Heart left ventricle (tissue), 16 donors: ENCODE measurements around the gene CT45A9. TPM values are rescaled to one million over a fixed set of nuclear protein-coding genes. Genes with fewer than 3 reads are reported as not detected.
A peak's percentile ranks its signal among the peaks of the same experiment; 100 is the strongest.
"Not testable (repeated sequence)": the region's sequence is repeated elsewhere in the genome, so short reads cannot be mapped to it uniquely, and the experiment has no call there.

Experiments used
- ATAC-seq, 4 donors: fragments of 200-7000 bp; cut with Tn5 transposase; one replicate each; pipeline ENCODE4 v1.9.1; 2020 to 2022; ENCODE audit warnings: moderate library complexity in 4 of 4, mild to moderate bottlenecking in 3 of 4, moderate number of reproducible peaks in 1 of 4
- DNase-seq, 5 donors: peaks; one replicate each; pipeline ENCODE4 v3.0.0-alpha.2; 2020
- H3K27ac ChIP-seq, 12 donors: fragments of 200-600 bp; sonication (generic) in 4 of 12; one replicate each; pipeline versions ENCODE4 v1.5.0 to v1.8.0; 2016 to 2022; ENCODE audit warnings: mild to moderate bottlenecking in 2 of 12
- H3K27me3 ChIP-seq, 9 donors: fragments of 200-600 bp; sonication (generic) in 2 of 9; one replicate each; pipeline versions ENCODE4 v1.5.1 to v1.8.0; 2016 to 2022; ENCODE audit warnings: mild to moderate bottlenecking in 3 of 9
- H3K36me3 ChIP-seq, 9 donors: fragments of 200-600 bp; sonication (generic) in 2 of 9; one replicate each; pipeline versions ENCODE4 v1.5.0 to v1.8.0; 2018 to 2022; ENCODE audit warnings: mild to moderate bottlenecking in 2 of 9
- H3K4me1 ChIP-seq, 12 donors: fragments of 200-600 bp; sonication (generic) in 4 of 12; one replicate each; pipeline versions ENCODE4 v1.5.0 to v1.8.0; 2016 to 2022; ENCODE audit warnings: mild to moderate bottlenecking in 3 of 12
- H3K4me3 ChIP-seq, 12 donors: fragments of 200-600 bp; sonication (generic) in 4 of 12; one replicate each; pipeline versions ENCODE4 v1.5.0 to v1.8.0; 2017 to 2022; ENCODE audit warnings: mild to moderate bottlenecking in 9 of 12, moderate library complexity in 4 of 12
- H3K9me3 ChIP-seq, 12 donors: fragments of 200-600 bp; sonication (generic) in 4 of 12; one replicate each; pipeline versions ENCODE4 v1.5.0 to v1.8.0; 2016 to 2022; ENCODE audit warnings: mild to moderate bottlenecking in 1 of 12
- POLR2A ChIP-seq, 2 donors: fragments of 450-650 bp; IDR thresholded peaks; one replicate each; pipeline ENCODE4 v1.6.1; 2017; ENCODE audit warnings: antibody characterized with exemption in 2 of 2, mild to moderate bottlenecking in 2 of 2, moderate library complexity in 2 of 2
- WGBS, 4 donors: extraction: QIAGEN DNeasy Blood & Tissue Kit in 2 of 4; methylation state at CpG; one replicate each; pipeline versions ENCODE4 v1.1.5 to v1.1.7; 2013 to 2018; 5-methylcytosine and 5-hydroxymethylcytosine counted together
- intact Hi-C, 10 donors: fragments of 100-400 bp; cut with DNase I; formaldehyde crosslinking; loops; one replicate each; pipeline versions ENCODE4 v1.11.1 to v1.14.2; 2022
- polyA plus RNA-seq, 2 donors: library from polyadenylated mRNA; stranded (reverse); fragments of 200-250 nt; gene quantifications; one replicate each; pipeline ENCODE4 v1.2.3, GENCODE V29; 2013
- total RNA-seq, 9 donors: library from RNA; depleted of rRNA in 2 of 9; stranded (reverse); fragments of >200 nt in 2 of 9; fragmentation: NEBNext Ultra II Directional in 3 of 9; extraction: Animal tissue kit (Norgen Biotek cat#: 25700) in 3 of 9; gene quantifications; one replicate each; pipeline versions ENCODE4 v1.1.0 to v1.2.4, GENCODE V29; 2016 to 2023
- TF ChIP-seq, protein P1 (sequence below), 12 donors: fragments of 200-600 bp; sonication (generic) in 4 of 12; IDR thresholded peaks; one replicate each; pipeline versions ENCODE4 v1.5.0 to v1.8.0; 2018 to 2022; ENCODE audit warnings: antibody characterized with exemption in 12 of 12, mild to moderate bottlenecking in 5 of 12
- donor health status: ischemic (EF 13 %, LVEDD 7.1; RV severe dilation, severe dysfunction).
- donor health status: healthy with polysubstance abuse.
- donor health status: DM: no; HTN: yes; CAD: no.
- donor health status: DM: no; HTN: no; CAD: no.
- donor health status: ischemic (EF 25% LVEDD 6.9; RV normal size, moderate dysfunction).
- donor health status: ischemic (EF 25% LVEDD 5.7; RV mildly dilated, moderate dysfunction).
- donor health status: healthy.
- donor health status: DM: yes; HTN: yes; CAD: no.
- donor health status: ischemic (EF 35%, LVEDD 5.7; RV mildly dilated, moderate dysfunction).
- donor health status: nonischemic (EF 11% LVEDD 7.7; RV severe dilation, severe dysfunction).
- donor health status: DM: yes; HTN: yes; CAD: no.
- donor health status: PGD.
- donor health status: ischemic (EF 29% LVEDD 5.4; RV normal size, mild dysfunction).
- donor health status: nonischemic (EF 23%, LVEDD 6.1; RV moderate dilation, normal function).

Gene CT45A9
- total and polyA plus RNA-seq, 11 donors, result not detected

DNA sequence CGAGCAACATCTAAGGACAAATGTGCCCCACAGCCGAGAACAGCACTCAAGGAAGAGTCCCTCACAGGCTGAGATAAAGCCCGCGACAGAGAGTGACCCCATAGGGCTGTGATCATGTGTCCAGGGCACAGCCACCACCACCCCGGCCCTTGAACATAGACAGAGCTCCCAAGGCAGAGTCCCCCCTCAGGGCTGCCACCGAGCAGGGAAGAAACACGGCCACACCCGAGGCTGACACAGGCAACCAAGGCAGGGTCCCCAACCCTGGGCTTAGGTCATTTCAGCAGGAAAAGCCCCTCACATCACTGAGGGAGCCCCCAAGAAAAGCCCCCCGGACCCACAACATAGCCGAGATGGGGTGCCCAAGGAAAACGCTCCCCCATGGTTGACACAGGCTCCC is 21.2 kb upstream of the CT45A9 start:
- TF ChIP-seq, protein P1, sequence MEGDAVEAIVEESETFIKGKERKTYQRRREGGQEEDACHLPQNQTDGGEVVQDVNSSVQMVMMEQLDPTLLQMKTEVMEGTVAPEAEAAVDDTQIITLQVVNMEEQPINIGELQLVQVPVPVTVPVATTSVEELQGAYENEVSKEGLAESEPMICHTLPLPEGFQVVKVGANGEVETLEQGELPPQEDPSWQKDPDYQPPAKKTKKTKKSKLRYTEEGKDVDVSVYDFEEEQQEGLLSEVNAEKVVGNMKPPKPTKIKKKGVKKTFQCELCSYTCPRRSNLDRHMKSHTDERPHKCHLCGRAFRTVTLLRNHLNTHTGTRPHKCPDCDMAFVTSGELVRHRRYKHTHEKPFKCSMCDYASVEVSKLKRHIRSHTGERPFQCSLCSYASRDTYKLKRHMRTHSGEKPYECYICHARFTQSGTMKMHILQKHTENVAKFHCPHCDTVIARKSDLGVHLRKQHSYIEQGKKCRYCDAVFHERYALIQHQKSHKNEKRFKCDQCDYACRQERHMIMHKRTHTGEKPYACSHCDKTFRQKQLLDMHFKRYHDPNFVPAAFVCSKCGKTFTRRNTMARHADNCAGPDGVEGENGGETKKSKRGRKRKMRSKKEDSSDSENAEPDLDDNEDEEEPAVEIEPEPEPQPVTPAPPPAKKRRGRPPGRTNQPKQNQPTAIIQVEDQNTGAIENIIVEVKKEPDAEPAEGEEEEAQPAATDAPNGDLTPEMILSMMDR (IDR thresholded peaks at IDR 0.05), result no peak
- TF ChIP-seq POLR2A (IDR thresholded peaks at IDR 0.05), result no peak
- no peak overlapping the region for H3K27ac ChIP-seq
- peaks cover 0 to 4% (median 0%) of the 10 kb centered on the region in 12 donors for H3K9me3 ChIP-seq
- H3K4me1 ChIP-seq, result no peaks in the 10 kb centered on the region
- WGBS, 4 donors, result 80 to 89% (median 87%) methylated on average over 8 to 11 of the region's 11 CpGs
- H3K36me3 ChIP-seq, result no peaks in the 10 kb centered on the region
- peaks cover 0 to 5% (median 0%) of the 10 kb centered on the region in 9 donors for H3K27me3 ChIP-seq
- intact Hi-C loops, result no loop called here
- DNase-seq (no peak), ATAC-seq (no peak)
- no peak overlapping the region for H3K4me3 ChIP-seq

DNA sequence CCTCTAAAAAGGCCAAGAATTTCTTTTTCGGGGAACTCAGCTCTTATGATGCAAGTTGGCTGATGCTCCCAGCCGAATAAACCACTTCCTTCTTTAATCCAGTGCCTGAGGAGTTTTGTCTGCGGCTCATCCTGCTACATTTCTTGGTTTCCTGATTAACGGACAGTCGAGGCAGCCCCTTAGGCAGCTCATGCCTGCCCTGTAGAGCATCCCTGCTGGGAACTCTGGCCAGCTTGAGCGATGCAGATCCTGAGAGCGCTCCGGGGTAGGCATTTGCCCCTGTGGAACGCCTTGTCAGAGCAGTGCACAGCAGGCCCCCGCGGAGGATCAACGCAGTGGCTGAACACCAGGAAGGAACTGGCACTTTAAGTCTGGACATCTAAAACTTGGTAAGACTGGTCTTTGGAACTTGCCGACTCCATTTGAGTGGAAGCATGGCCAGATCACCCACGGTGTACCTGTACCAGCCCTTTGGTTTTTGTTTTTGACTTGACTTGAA is 18.5 kb upstream of the CT45A9 start:
- no peak for TF ChIP-seq POLR2A (IDR thresholded peaks at IDR 0.05)
- TF ChIP-seq, protein P1 (IDR thresholded peaks at IDR 0.05), result no peak
- Histone ChIP-seq H3K9me3 (peaks cover 0 to 4% (median 0%) of the 10 kb centered on the region in 12 donors), H3K4me3 (no peak overlapping the region), H3K27ac (no peak overlapping the region), H3K27me3 (no peaks in the 10 kb centered on the region), H3K4me1 (no peaks in the 10 kb centered on the region), H3K36me3 (no peaks in the 10 kb centered on the region)
- 85 to 90% (median 86%) methylated on average over 12 to 14 of the region's 14 CpGs for WGBS, 4 donors
- intact Hi-C loops, result no loop called here
- DNase-seq, result no peak
- no peak for ATAC-seq

DNA sequence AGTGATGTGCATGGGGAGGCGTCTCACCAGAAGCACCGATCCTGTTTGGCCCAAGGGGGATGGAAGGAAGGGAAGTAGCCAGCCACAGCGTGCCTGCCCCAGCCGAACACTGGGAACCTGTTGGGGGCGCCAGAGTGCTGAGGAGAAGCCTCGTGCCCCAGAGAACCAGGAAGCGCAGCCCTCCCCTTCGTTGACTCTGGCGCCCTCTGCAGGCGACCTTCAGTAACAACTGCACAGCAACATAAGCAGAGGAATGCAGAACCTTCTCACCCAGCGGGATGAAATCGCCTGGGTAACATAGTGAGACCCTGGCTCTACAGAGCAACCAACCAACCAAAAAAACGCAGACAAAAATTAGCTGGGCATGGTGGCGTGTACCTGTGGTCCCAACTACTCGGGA is 17.4 kb upstream of the CT45A9 start:
- H3K27me3 ChIP-seq, H3K36me3 ChIP-seq, DNase-seq, H3K4me3 ChIP-seq, H3K9me3 ChIP-seq, H3K27ac ChIP-seq, ATAC-seq, H3K4me1 ChIP-seq, intact Hi-C loops: not testable (repeated sequence)
- TF ChIP-seq, protein P1 (IDR thresholded peaks at IDR 0.05), result peak in 1 of 12 donors; percentile 6
- 63 to 79% (median 73%) methylated on average over 5 to 14 of the region's 15 CpGs for WGBS, 4 donors

DNA sequence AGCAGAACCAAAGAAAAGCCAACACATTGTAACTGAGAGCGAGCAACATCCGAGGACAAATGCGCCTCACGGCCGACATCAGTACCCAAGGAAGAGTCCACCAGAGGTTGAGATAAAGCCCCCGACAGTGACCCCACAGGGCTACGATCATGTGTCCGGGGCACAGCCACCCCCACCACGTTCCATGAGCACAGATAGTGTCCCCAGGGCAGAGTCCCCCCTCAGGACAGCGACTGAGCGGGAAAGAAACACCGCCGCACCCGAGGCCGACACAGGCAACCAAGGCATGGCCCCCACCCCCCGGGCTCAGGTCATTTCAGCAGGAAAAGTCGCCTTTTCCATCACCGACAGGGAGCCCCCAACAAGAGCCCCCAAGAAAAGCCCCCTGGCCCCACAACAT is 16.6 kb upstream of the CT45A9 start:
- H3K27ac ChIP-seq, H3K36me3 ChIP-seq, H3K4me1 ChIP-seq, H3K9me3 ChIP-seq, ATAC-seq, intact Hi-C loops, H3K4me3 ChIP-seq, H3K27me3 ChIP-seq: not testable (repeated sequence)
- DNase-seq, result peak in 1 of 5 donors; percentile 37
- 81 to 91% (median 90%) methylated on average over 9 to 12 of the region's 18 CpGs for WGBS, 4 donors

DNA sequence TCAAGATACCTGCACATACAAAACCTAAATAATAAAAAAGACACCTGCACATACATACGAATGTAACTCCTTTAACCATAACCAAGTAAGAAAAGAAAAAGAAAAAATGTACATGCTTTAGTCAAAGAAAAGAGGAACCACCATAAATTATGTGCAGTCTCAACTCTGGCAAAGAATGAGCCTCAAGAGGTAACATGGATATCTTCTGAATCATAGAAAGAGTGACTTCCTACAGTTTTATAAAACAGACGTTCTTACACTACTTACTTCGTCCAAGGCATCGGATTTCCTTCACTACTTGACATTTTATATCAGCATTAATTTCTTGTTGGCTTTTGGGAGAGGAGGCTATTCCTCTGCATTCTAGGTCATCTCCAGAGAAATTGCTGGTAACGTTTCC is 11.1 kb upstream of the CT45A9 start:
- intact Hi-C loops, result not testable (repeated sequence)
- whole genome bisulfite sequencing, 4 donors, result 54 to 70% (median 65%) methylated on average over 4 to 5 of the region's 5 CpGs

DNA sequence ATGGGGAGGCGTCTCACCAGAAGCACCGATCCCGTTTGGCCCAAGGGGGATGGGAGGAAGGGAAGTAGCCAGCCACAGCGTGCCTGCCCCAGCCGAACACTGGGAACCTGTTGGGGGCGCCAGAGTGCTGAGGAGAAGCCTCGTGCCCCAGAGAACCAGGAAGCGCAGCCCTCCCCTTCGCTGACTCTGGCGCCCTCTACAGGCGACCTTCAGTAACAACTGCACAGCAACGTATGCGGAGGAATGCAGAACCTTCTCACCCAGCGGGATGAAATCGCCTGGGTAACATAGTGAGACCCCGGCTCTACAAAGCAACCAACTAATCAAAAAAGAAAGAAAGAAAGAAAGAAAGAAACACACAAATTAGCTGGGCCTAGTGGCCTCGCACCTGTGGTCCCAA is 17.2 kb downstream of the CT45A9 start, which contains the start of gene CT45A8:
CT45A8 (minus strand) TSS at position 101 of the 400 bp plus-strand sequence. CDS start 3,755 bp downstream, outside the sequence.
- H3K27me3 ChIP-seq, H3K4me1 ChIP-seq, ATAC-seq, intact Hi-C loops, H3K27ac ChIP-seq, H3K4me3 ChIP-seq, DNase-seq, H3K9me3 ChIP-seq, H3K36me3 ChIP-seq: not testable (repeated sequence)
- WGBS, 4 donors, result no CpG with 5 or more reads among the region's 17 CpGs

More for the DNA sequence above, 11.1 kb upstream of the CT45A9 start:
- H3K27me3 ChIP-seq, H3K36me3 ChIP-seq, H3K4me1 ChIP-seq, ATAC-seq, H3K27ac ChIP-seq, DNase-seq, H3K9me3 ChIP-seq, H3K4me3 ChIP-seq: not testable (repeated sequence)

DNA sequence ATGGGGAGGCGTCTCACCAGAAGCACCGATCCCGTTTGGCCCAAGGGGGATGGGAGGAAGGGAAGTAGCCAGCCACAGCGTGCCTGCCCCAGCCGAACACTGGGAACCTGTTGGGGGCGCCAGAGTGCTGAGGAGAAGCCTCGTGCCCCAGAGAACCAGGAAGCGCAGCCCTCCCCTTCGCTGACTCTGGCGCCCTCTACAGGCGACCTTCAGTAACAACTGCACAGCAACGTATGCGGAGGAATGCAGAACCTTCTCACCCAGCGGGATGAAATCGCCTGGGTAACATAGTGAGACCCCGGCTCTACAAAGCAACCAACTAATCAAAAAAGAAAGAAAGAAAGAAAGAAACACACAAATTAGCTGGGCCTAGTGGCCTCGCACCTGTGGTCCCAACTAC is 34.4 kb downstream of the CT45A9 start, which contains the start of gene CT45A7:
CT45A7 (minus strand) TSS at position 101 of the 400 bp plus-strand sequence. CDS start 3,747 bp downstream, outside the sequence.
- H3K36me3 ChIP-seq, H3K27me3 ChIP-seq, H3K4me1 ChIP-seq, H3K27ac ChIP-seq, DNase-seq, intact Hi-C loops, H3K9me3 ChIP-seq, H3K4me3 ChIP-seq, ATAC-seq: not testable (repeated sequence)
- WGBS, 4 donors, result no CpG with 5 or more reads among the region's 17 CpGs

DNA sequence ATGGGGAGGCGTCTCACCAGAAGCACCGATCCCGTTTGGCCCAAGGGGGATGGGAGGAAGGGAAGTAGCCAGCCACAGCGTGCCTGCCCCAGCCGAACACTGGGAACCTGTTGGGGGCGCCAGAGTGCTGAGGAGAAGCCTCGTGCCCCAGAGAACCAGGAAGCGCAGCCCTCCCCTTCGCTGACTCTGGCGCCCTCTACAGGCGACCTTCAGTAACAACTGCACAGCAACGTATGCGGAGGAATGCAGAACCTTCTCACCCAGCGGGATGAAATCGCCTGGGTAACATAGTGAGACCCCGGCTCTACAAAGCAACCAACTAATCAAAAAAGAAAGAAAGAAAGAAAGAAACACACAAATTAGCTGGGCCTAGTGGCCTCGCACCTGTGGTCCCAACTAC is 51.7 kb downstream of the CT45A9 start, which contains the start of gene CT45A2:
CT45A2 (minus strand) TSS at position 101 of the 400 bp plus-strand sequence. CDS start 3,747 bp downstream, outside the sequence.
- H3K27me3 ChIP-seq, DNase-seq, H3K36me3 ChIP-seq, H3K4me1 ChIP-seq, H3K9me3 ChIP-seq, ATAC-seq, H3K4me3 ChIP-seq, H3K27ac ChIP-seq, intact Hi-C loops: not testable (repeated sequence)
- no CpG with 5 or more reads among the region's 17 CpGs for WGBS, 4 donors
